Melanocyte of skin (primary cell): ENCODE results near the gene TRIM51. TPM values are rescaled to one million over a fixed set of nuclear protein-coding genes. Genes with fewer than 3 reads are reported as not detected.

Experiments used
- small RNA-seq, 2 donors: library from RNA; depleted of rRNA; stranded (forward); fragments of <200 nt; gene quantifications; one replicate each; pipeline ENCODE3, GENCODE V24; 2012
- total RNA-seq, 2 donors: library from RNA; depleted of rRNA; stranded (reverse); fragments of >200 nt; gene quantifications; 2 replicates each; pipeline ENCODE4 v1.2.3, GENCODE V29; 2012

Gene TRIM51
- total RNA-seq, result 1 to 10 TPM; 1.3 to 2.8 TPM

GRCh38 chr11:55882997-55883396 is at the start of gene TRIM51:
Gene TRIM51, plus strand, starts transcription at chr11:55883297. Its CDS starts 2,132 bp downstream, at chr11:55885429.

GRCh38 chr11:55838452-55838851 is 44.6 kb upstream of the TRIM51 start, which contains the start of gene OR5D16:
Gene OR5D16, plus strand, starts transcription at chr11:55838752. Its CDS starts 0 bp downstream, at chr11:55838752.

GRCh38 chr11:55914482-55914881 is 31.4 kb downstream of the TRIM51 start, which contains the start of gene OR5W2:
Gene OR5W2, minus strand, starts transcription at chr11:55914582. Its CDS starts 0 bp downstream, at chr11:55914582.

GRCh38 chr11:55936300-55936699 is 53.2 kb downstream of the TRIM51 start, which contains the start of gene OR5I1:
Gene OR5I1, minus strand, starts transcription at chr11:55936400. Its CDS starts 0 bp downstream, at chr11:55936400.

Small RNAs within 50 kb of the gene (small RNA-seq; reads per million reads assigned to genes)
- gene AC036111.3, result 0 reads per million in 2 donors

Other genes with a start within 250 kb of the TRIM51 start
- gene OR4P4, start 248.2 kb upstream of the TRIM51 start, total RNA-seq, result not detected
- gene OR4S2, start 235.0 kb upstream of the TRIM51 start, total RNA-seq, result not detected
- gene OR4C6, start 221.1 kb upstream of the TRIM51 start, total RNA-seq, result not detected
- gene OR5D13, start 109.9 kb upstream of the TRIM51 start, total RNA-seq, result not detected
- not detected for gene OR5D14, start 87.7 kb upstream of the TRIM51 start, total RNA-seq
- gene OR5L1, start 71.9 kb upstream of the TRIM51 start, total RNA-seq, result not detected
- not detected for gene OR5D18, start 63.7 kb upstream of the TRIM51 start, total RNA-seq
- gene OR5L2, start 56.1 kb upstream of the TRIM51 start, total RNA-seq, result not detected
- gene OR5D16, start 44.5 kb upstream of the TRIM51 start, total RNA-seq, result not detected
- not detected for gene OR5W2, start 31.3 kb downstream of the TRIM51 start, total RNA-seq
- not detected for gene OR5I1, start 53.1 kb downstream of the TRIM51 start, total RNA-seq
- gene OR10AG1, start 86.6 kb downstream of the TRIM51 start, total RNA-seq, result not detected
- gene OR5F1, start 111.3 kb downstream of the TRIM51 start, total RNA-seq, result not detected
- gene OR5AS1, start 144.4 kb downstream of the TRIM51 start, total RNA-seq, result not detected
- not detected for gene OR8I2, start 210.0 kb downstream of the TRIM51 start, total RNA-seq
- not detected for gene OR8H2, start 220.4 kb downstream of the TRIM51 start, total RNA-seq
- not detected for gene OR8H3, start 239.1 kb downstream of the TRIM51 start, total RNA-seq